IPS DF 6.9 (cell line): ENCODE data around the gene GRIP1.
"Not testable (repeated sequence)": the region's sequence is repeated elsewhere in the genome, so short reads cannot be mapped to it uniquely, and the experiment has no call there.

Source experiments
- DNase-seq: peaks from one replicate; pipeline ENCODE4 v3.0.0-alpha.2; 2013; ENCODE audit warnings: low read depth, low spot score
- H3K27ac ChIP-seq: one replicate; pipeline ENCODE4 v1.5.1; 2013; ENCODE audit warnings: low read length, control low read depth
- H3K27me3 ChIP-seq: 2 replicates; pipeline ENCODE4 v1.6.1; 2013; ENCODE audit warnings: mild to moderate bottlenecking, low read length; ENCODE audit not compliant: control insufficient read depth, insufficient read depth
- H3K36me3 ChIP-seq: 2 replicates; pipeline ENCODE4 v1.6.1; 2013; ENCODE audit warnings: low read length; ENCODE audit not compliant: control insufficient read depth, insufficient read depth
- H3K4me1 ChIP-seq: 2 replicates; pipeline ENCODE4 v1.6.1; 2013; ENCODE audit warnings: low read length; ENCODE audit not compliant: control insufficient read depth, insufficient read depth
- H3K4me3 ChIP-seq: 2 replicates; pipeline ENCODE4 v1.5.1; 2013; ENCODE audit warnings: mild to moderate bottlenecking, low read length
- H3K9me3 ChIP-seq: 2 replicates; pipeline ENCODE4 v1.6.1; 2013; ENCODE audit warnings: low read length, inconsistent platforms; ENCODE audit not compliant: control insufficient read depth, insufficient read depth
- WGBS: extraction: QIAGEN DNeasy Blood & Tissue Kit; methylation state at CpG from one replicate; pipeline ENCODE4 v1.1.7; 2013; ENCODE audit warnings: mixed read lengths, missing lambda C conversion rate; ENCODE audit not compliant: insufficient read length, insufficient coverage; 5-methylcytosine and 5-hydroxymethylcytosine counted together

The GRIP1 gene

GRCh38 chr12:66502911-66503310, 176.0 kb downstream of the GRIP1 start:
- WGBS: no CpG with 5 or more reads among the region's 5 CpGs
- no peaks in the 10 kb centered on the region; the same call in 1 of the 2 replicates for H3K4me1 ChIP-seq

GRCh38 chr12:66500841-66501240, 178.0 kb downstream of the GRIP1 start:
- H3K27me3 ChIP-seq: no peaks in the 10 kb centered on the region
- no peak overlapping the region for H3K4me3 ChIP-seq
- no peak for DNase-seq
- H3K9me3 ChIP-seq: no peaks in the 10 kb centered on the region
- no peaks in the 10 kb centered on the region for H3K36me3 ChIP-seq
- peaks cover 4% of the 10 kb centered on the region; the same call in 1 of the 2 replicates for H3K4me1 ChIP-seq
- no peak overlapping the region for H3K27ac ChIP-seq
- WGBS: no CpG with 5 or more reads among the region's 1 CpG

More at GRCh38 chr12:66502911-66503310, 176.0 kb downstream of the GRIP1 start:
- no peak for DNase-seq
- H3K9me3 ChIP-seq: no peaks in the 10 kb centered on the region
- H3K4me3 ChIP-seq: no peak overlapping the region
- no peak overlapping the region for H3K27ac ChIP-seq
- no peaks in the 10 kb centered on the region for H3K27me3 ChIP-seq
- H3K36me3 ChIP-seq: no peaks in the 10 kb centered on the region

- DNase-seq: no peak
- H3K9me3 ChIP-seq: no peaks in the 10 kb centered on the region
- no peaks in the 10 kb centered on the region for H3K27me3 ChIP-seq
- no peak overlapping the region for H3K4me3 ChIP-seq
- WGBS: no CpG with 5 or more reads among the region's 3 CpGs
- H3K27ac ChIP-seq: no peak overlapping the region
- H3K36me3 ChIP-seq: no peaks in the 10 kb centered on the region
- H3K4me1 ChIP-seq: peaks cover 4% of the 10 kb centered on the region; the same call in 1 of the 2 replicates
Observed at GRCh38 chr12:66500091-66500490, 178.8 kb downstream of the GRIP1 start.

GRCh38 chr12:66499000-66499399, 179.9 kb downstream of the GRIP1 start:
- peaks cover 4% of the 10 kb centered on the region; the same call in 1 of the 2 replicates for H3K4me1 ChIP-seq
- no peak overlapping the region for H3K4me3 ChIP-seq
- H3K9me3 ChIP-seq: no peaks in the 10 kb centered on the region
- H3K36me3 ChIP-seq: no peaks in the 10 kb centered on the region
- no peaks in the 10 kb centered on the region for H3K27me3 ChIP-seq
- no peak overlapping the region for H3K27ac ChIP-seq
- no peak for DNase-seq

- H3K9me3 ChIP-seq, H3K4me1 ChIP-seq, DNase-seq, H3K27me3 ChIP-seq, H3K4me3 ChIP-seq, H3K36me3 ChIP-seq: not testable (repeated sequence)
- WGBS: no CpG with 5 or more reads among the region's 6 CpGs
- peak overlapping the region; percentile 80 for H3K27ac ChIP-seq
Observed at GRCh38 chr12:66498059-66498458, 180.8 kb downstream of the GRIP1 start.

GRCh38 chr12:66497008-66497897, 181.6 kb downstream of the GRIP1 start:
- H3K27ac ChIP-seq: peak overlapping the region; percentile 85
- H3K4me1 ChIP-seq: peaks cover 4% of the 10 kb centered on the region; the same call in 1 of the 2 replicates
- WGBS: no CpG with 5 or more reads among the region's 8 CpGs
- H3K4me3 ChIP-seq: no peak overlapping the region
- DNase-seq: no peak
- no peaks in the 10 kb centered on the region for H3K27me3 ChIP-seq
- no peaks in the 10 kb centered on the region for H3K9me3 ChIP-seq
- H3K36me3 ChIP-seq: no peaks in the 10 kb centered on the region

- WGBS: no CpG with 5 or more reads among the region's 1 CpG
- H3K4me3 ChIP-seq: no peak overlapping the region
- no peaks in the 10 kb centered on the region for H3K27me3 ChIP-seq
- H3K4me1 ChIP-seq: peaks cover 4% of the 10 kb centered on the region; the same call in 1 of the 2 replicates
- no peaks in the 10 kb centered on the region for H3K9me3 ChIP-seq
- H3K36me3 ChIP-seq: no peaks in the 10 kb centered on the region
- no peak for DNase-seq
- H3K27ac ChIP-seq: peak overlapping the region; percentile 85
Observed at GRCh38 chr12:66496595-66496994, 182.3 kb downstream of the GRIP1 start.

GRCh38 chr12:66495709-66496108, 183.2 kb downstream of the GRIP1 start:
- no peaks in the 10 kb centered on the region for H3K36me3 ChIP-seq
- WGBS: no CpG with 5 or more reads among the region's 14 CpGs
- no peaks in the 10 kb centered on the region for H3K27me3 ChIP-seq
- H3K27ac ChIP-seq: no peak overlapping the region
- H3K4me3 ChIP-seq: no peak overlapping the region
- peaks cover 4% of the 10 kb centered on the region; the same call in 1 of the 2 replicates for H3K4me1 ChIP-seq
- H3K9me3 ChIP-seq: no peaks in the 10 kb centered on the region
- DNase-seq: no peak

GRCh38 chr12:66493819-66494218, 185.1 kb downstream of the GRIP1 start:
- Histone ChIP-seq H3K36me3 (no peaks in the 10 kb centered on the region), H3K27ac (no peak overlapping the region), H3K27me3 (no peaks in the 10 kb centered on the region), H3K4me3 (no peak overlapping the region), H3K9me3 (no peaks in the 10 kb centered on the region), H3K4me1 (peaks cover 4% of the 10 kb centered on the region; the same call in 1 of the 2 replicates)
- DNase-seq: no peak

- H3K4me3 ChIP-seq: no peak overlapping the region
- no CpG with 5 or more reads among the region's 3 CpGs for WGBS
- H3K36me3 ChIP-seq: no peaks in the 10 kb centered on the region
- DNase-seq: no peak
- H3K27ac ChIP-seq: no peak overlapping the region
- no peaks in the 10 kb centered on the region for H3K9me3 ChIP-seq
- no peaks in the 10 kb centered on the region; the same call in 1 of the 2 replicates for H3K4me1 ChIP-seq
- H3K27me3 ChIP-seq: no peaks in the 10 kb centered on the region
Observed at GRCh38 chr12:66491853-66492252, 187.0 kb downstream of the GRIP1 start.
